DMS114 treated with DMSO at 0.1 percent for 48 hours (cell line): ENCODE measurements around the gene SLC35B4.
"Not testable (repeated sequence)": the region's sequence is repeated elsewhere in the genome, so short reads cannot be mapped to it uniquely, and the experiment has no call there.

Experiments
- DNase-seq: peaks from one replicate; lab custom pipeline; 2025; ENCODE audit not compliant: unreplicated experiment; lab: John Stamatoyannopoulos, UW

The SLC35B4 gene

DNA sequence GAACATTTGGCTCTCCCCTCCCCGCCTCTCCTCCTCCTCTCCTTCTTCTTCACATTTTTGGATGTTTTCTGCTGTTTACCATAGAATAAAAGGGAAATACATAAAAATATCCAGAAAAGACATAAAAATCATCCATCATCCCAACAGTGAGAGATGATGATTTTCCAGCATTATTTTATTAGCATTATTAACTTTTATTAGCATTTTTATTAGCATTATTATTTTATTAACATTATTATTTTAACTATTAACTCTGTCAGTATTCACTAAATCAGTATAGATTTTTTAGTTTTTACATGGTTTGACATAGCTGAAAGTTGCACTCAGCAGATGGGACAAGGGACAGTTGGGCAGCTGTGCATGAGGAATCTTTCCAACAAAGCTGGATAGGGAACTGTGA lies 16.2 kb upstream of the SLC35B4 start:
- no peak for DNase-seq

DNA sequence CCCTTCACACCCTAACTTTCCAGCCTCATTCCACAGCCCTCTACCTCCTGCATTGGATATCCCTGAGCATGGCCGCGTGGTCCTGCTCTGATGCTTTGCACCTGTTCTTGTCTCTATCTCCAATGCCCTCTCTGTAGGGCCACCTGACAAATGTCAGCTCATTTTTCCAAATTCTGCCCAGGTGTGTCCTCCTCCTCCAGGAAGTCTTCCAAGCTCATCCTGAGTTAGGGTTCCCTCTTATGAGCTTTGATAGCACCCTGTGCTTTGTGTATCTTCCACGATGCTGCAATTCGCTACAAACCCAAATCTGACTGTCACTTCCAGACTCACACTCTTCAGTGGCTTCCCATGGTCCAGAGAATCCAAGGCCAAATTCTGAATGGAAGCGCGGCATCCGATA lies 14.7 kb upstream of the SLC35B4 start:
- no peak for DNase-seq

DNA sequence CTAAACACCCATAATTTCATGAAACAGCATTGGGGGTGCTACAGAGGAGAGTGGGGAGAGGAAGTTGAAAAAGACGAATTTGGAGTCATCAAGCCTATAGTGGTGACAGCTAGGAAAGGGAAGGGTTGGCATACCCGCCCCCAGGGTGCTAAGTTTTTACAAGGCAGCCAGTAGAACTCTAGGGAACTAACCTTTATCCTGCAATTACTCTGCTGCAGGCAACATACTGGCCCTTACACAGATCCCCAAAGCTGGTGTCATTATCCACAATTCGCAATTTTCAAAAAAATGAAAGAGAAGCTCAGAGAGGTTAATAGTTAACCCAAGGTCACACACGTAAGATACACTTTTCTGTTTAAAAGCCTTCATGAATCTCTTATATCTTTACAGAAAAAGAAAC lies 14.2 kb upstream of the SLC35B4 start:
- DNase-seq: no peak

DNA sequence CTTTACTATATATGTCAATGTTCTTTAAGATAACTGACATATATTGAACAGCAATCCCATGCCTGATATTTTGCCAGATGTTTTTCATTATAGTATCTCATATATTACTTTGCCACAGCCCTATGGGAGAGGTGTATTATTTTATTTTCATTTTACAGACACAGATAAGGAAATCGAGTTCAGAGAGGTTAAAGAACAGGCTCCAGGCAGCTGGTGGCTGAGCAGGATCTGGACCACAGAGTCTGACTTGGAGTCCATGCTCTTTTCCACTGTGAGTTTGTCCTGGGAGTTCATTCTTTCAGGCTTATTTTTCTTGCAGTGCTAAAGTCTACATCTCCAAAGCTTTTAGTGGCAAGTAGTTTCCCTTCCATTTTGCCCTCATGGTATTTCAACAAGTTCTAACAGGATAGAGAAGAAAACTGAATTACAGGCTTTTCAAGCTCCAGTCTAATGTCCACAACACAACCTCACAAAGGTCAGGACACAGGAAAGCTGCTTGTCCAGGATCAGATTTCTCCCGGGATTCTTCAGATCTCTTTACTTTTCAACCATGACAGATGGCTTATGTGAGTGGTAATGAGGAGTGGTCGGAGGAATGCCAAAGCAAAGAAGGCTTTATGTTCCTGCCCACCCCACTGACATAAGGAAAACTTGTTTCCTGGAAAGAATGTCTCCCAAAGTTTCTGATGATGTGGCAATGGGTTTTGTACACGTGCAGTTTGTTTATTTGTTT lies 13.1 kb upstream of the SLC35B4 start:
- no peak for DNase-seq

DNA sequence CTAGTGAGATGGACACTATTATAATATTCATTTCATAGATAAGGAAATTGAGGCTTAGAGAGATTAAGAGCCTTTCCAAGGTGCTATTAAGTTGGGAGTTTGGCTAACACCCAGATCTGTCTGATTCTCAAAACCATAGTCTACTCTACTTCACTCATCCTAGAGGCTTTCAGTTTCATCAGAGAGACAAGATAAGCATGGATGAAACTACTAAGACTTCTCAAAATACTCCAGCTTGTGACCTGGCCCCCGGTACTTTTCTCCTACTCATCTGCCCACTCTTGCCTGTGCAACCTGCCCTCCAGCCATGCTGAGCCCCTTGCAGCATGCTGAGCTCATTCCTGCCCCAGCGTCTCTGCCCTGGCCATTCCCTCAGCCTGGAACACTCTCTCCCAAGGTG lies 12.2 kb upstream of the SLC35B4 start:
- no peak for DNase-seq

DNA sequence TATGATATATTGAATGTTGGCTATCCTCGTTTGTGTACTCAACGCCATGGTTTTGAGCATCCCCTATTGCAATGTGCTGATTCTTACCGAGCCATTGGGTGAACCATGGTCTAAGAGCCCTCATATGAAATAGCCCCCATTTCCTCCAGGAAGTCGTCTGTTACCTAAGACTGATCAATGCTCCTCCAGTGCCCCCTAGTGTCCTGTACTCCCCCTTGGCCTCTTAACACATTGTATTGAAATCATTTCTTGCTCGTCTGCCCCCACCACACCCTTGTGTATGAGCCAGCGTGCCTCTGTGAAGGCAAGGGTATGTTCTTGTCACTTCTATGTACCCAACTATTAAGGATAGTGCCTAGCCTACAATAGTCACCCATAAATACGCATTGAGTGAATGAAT lies 11.2 kb upstream of the SLC35B4 start:
- DNase-seq: peak; percentile 44

DNA sequence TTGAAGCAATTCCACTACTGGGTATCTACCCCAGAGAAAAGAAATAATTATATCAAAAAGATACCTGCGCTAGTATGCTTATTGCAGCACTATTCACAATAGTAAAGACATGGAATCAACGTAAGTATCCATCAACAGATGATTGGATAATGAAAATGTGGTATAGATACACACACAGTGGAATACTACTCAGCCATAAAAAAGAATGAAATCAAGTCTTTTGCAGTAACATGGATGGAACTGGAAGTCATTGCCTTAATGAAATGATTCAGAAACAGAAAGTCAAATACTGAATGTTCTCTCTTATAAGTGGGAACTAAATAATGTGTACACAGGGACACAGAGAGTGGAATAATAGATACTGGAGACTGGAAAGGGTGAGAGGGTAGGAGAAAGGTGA lies 7.4 kb upstream of the SLC35B4 start:
- DNase-seq: no peak

DNA sequence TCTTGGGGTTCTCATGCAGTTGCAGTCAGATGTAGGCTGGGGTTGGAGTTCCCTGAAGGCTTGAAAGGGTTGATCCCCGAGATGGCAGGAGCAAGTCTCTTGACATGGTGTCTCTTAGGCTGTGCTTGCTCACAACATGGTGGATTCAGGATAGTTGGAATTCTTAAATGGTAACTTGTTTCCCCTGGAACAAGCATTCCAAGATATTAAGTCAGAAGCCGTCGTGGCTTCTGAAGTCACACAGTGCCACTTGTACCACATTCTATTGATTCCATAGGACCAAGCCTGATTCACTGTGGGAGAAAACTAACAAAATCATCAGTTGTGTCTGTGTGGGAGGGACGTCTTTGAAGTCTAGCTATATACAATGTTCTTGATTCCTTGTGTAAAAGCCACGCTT lies 3.5 kb upstream of the SLC35B4 start:
- DNase-seq: no peak

DNA sequence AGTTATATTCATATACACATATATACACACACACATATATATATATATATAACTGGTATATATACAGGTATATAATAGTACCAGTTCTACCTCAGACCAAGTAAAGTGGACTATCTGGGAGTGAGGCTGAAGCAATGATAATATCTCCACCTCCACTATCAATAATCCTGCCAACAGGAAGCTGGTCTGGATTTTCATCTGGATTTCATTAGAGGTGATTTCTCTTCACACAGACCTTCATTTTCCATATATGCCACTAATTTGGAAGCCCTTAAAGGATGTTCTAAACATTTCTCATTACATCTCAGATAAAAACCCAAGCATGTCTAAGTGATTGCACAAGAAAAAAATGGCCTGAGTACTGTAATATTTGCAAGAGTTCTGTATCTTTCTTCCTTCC lies 1.7 kb upstream of the SLC35B4 start:
- no peak for DNase-seq

DNA sequence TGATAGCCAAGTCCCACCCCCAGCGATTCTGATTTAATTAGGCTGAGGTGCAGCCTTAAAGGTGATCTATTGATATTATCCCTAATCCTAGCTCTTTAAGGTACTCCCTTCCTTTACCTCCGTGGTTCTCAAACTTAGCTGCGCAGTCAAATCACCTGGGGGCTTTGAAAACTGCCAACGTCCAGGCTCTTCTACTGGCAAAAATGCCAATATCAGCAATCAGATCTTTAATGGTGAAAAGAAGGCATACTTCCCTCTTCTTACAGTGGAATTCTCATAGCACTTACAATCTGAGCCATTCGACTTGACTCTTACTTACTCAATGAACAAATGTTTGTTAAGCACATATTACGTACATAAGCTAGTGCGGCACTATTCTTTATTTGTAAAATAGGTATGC lies 704 bp upstream of the SLC35B4 start:
- no peak for DNase-seq

DNA sequence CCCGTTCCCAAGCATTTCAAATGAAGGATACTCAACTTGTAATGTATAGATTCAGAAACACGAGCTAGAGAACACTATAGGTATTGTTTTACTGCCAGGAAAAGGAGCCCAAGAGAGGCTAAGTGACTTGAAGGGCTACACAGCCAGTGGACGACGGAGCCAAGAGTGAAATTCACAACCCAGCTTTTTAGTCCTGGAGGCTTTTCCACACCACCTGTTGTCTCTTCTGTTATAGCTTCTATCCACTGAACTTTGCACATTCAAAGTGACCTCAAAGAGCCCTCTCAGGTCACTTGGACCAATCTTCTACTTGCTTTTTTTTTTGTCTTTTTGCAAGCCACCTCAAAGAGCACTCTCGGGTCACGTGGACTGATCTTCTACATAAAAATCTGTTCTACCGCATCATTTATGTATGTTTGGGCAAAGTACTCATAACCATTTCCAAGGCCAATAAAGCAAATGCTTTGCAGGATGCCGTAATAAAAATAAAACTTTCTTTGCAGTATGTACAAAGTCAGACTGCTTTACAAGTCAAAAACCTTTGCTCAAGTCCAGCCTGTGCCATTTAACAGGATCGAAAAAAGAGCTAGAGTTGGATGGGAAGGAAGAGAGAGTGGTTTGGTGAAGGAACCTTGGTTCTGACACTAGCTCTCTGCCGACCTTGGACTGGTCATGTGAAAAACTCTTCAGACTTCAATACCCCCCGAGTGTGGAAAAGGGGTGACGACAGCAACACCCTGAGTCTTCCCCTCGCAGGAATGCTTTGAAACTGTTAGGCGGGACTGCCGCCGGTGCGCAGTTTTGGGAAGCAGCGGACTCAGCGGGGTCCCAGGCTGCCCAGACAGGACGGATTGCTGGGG lies 821 bp downstream of the SLC35B4 start:
- DNase-seq: no peak

DNA sequence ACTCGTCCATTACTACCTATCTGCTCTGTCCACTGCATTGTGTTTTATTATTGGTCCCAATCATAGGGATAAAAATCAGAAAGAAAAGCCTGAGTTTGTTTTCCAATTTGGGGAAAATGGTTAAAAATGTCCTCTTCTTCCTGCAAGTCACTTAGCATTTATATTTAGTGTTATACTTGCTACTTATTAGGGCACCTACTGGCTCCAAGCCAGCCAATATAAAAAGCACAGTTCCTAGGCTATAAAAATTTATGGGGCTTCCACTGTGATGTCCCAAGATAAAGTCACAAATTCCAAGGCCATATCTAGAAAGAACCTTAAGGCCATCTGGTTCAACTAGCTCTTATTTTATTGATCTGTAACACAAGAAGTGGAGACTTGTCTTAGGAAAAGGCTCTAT lies 3.2 kb downstream of the SLC35B4 start:
- no peak for DNase-seq

DNA sequence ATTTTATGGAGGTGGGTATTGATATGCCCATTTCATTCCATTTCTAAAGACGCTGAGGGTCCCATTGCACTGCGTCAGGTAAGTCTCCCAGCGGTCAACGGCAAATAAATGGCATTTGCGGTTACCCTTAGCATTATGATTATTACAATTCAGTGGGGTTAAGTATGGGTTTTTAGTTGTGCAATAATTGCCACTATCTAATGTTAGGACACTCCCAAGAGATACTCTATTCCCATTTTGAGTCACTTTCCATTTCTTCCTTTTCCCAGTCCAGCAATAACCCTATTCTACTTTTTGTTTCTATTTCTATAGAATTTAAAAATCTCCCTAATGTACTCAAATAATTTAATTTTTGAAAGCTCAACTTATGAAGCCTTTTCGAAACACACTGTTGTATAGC lies 4.0 kb downstream of the SLC35B4 start:
- DNase-seq: no peak

DNA sequence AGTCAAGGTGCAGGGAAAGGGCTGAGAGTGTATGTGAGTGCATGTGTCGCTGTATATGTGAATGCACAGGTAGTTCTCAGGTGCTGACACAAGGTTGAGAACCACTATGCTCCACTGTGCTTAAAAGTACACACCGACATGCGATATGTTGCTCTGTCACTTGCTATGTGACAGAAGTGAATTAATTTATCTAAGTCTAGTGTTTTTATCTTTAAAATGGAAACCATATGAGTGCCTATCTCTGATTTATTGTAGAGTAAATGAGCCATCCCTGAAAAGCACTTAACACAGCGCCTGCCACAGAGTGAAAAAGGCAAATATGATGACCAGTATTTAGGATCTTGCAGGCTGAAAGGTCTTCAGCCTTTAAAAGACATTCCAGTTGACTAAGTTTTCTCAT lies 4.9 kb downstream of the SLC35B4 start:
- no peak for DNase-seq

DNA sequence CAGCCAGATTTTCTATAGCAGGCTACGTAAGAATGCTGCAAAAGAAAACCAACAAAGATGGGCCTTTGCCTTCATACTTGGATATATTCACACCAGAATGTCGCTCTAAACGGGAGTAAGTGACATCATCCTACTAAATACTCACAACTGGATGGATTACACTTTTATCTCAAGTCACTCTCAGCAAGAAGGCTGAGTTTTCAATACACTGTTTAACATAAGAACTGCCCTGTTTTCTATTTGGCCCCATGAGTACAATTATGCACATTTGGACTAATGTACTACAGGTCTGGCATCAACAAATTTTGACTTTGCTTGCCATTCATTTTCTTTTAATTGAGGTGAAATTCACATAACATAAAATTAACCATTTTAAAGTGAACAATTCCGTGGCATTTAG lies 8.2 kb downstream of the SLC35B4 start:
- DNase-seq: no peak

DNA sequence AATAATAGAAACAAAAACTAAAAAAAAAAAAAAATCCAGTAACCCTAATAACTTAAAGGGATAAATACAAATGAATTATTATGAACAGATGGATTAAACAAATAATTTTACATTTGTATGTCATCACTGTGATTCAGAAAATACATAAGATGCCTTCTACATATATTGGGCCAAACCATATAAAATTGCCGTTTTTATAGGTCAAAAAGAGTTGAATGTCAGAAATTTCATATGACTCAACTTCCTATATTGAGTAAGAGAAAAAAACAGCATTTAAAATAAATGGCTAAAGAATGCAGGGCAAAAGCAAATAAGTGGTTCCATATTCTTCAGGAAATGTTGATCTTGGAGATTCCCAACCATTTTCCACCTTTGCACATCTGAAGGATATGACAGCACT lies 9.4 kb downstream of the SLC35B4 start:
- DNase-seq: no peak

DNA sequence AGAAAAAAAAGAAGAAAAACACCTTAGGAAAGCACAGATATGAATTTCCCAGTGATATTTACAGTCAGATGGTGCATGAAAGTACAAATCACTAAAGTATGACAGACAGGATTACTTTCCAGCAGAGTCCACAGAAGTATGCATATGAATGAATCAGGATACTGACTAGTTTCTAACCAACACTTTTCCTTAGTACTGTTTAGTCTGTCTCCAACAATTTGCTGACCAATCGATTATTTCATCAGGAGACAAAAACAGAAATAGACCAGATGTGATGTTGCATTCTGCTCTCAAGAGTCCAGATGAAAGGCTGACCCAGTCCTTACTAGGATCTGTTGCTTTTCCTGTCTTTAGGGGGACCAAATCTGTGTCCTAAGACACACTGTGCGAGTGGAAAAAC lies 14.6 kb downstream of the SLC35B4 start:
- no peak for DNase-seq

DNA sequence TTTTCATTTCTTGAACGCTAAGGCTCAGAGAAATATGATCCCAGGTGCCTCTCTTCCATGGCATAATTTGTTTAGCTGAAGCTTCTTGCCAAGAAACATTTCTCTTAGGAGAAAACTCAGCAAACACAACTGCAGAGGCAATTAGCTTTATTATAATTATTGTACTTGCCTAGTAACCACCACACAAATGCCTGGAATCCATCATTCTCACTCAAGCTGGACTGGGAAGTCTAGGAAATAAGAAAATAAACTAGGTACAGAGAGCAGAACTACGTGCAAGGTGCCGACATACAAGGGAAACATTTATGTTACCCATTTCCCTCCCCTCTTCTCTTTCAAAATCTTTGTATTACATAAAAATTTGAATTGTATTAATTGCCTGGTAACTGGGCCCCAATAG lies 15.1 kb downstream of the SLC35B4 start:
- DNase-seq: no peak

DNA sequence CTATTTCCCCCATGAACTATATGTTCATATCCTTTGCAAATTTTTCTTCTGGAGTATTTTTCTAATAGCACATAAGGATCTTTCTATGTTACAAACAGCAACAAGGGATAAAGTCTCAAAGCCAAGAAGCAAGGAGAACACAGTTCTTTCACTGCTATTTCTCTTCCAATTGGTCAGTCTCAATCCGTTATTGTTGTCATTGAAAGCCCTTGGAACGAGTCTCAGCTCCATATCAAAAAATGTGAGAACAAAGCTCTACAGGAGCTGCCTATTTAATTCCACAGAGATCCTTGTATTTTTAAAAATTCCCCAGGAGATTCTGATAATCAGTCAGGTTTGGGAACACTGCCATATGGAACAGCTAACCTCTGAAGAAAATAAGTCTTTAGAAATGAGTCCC lies 15.7 kb downstream of the SLC35B4 start:
- DNase-seq: no peak

DNA sequence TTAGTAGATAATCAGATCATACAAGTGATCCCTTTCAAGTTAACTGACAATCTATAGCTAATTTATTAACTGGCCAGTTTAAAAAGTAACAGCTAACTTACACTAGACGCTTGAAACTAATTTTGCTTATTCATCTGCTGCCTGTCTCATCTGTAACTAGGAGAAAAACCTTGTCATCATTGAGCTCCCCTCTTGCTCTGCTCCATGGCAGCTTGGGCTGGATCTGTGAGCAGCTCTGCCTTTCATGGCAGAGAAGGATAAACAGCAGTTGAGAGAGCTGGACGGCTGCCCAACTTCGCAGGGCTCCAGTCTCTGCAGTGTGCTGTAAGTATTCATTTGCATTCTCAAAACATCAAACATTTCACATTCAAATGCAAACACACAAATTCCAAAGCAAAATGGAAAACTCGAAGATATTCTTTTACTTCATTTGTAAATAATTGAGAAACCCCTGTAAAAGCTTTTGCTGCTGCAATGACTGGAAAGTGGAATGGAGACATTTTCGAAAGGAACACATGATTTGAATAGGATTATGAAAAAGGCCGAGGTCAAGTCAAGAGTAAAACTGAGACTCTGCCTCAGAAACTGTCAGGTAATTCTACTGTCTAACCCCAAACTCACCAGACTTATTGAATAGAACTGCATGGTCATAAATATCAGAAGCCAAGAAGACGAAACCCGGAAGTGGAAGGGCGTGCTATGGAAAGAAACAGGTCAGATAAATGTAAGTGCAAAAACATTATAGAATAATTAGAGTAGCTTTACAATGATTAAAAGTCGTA lies 17.6 kb downstream of the SLC35B4 start:
- DNase-seq: no peak

DNA sequence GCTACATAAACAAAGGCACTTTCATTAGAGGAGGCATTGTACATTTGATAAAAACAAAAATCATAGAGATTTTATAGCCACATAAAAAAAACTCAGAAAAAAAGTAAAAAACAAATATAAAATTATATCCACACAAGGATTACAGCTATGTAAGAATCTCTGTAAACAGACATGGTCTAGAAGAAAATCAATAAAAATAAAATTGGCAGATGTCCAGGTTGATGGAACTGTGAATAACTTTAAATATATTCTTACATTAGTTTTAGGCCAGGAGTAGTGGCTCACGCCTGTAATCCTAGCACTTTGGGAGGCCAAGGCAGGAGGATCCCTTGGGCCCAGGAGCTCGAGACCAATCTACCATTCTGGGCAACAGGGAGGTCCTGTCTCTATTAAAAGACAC lies 19.2 kb downstream of the SLC35B4 start:
- no peak for DNase-seq

DNA sequence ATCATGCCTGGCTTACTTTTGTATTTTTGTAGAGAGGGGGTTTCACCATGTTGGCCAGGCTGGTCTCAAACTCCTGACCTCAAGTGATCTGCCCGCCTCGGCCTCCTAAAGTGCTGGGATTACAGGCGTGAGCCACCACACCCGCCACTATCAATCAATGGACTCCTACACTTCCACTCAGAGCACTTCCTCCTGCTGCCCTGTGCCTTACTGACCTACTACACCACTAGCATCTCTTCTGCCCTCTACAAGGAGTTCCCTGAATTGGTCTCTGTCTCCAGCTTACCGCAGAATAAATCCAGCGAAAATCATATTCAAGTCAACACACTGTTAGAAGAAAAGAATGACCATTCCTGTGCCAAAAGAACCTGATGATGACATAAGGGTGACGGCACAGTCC lies 20.7 kb downstream of the SLC35B4 start:
- not testable (repeated sequence) for DNase-seq
